ENCODE measurements around the gene CUX1. TPM values are rescaled to one million over a fixed set of nuclear protein-coding genes. Genes with fewer than 3 reads are reported as not detected.
A peak's percentile ranks its signal among the peaks of the same experiment; 100 is the strongest.

CUX1 gene
- total RNA-seq, 1 experiment from 2014 or later = 49.8 TPM

DNA sequence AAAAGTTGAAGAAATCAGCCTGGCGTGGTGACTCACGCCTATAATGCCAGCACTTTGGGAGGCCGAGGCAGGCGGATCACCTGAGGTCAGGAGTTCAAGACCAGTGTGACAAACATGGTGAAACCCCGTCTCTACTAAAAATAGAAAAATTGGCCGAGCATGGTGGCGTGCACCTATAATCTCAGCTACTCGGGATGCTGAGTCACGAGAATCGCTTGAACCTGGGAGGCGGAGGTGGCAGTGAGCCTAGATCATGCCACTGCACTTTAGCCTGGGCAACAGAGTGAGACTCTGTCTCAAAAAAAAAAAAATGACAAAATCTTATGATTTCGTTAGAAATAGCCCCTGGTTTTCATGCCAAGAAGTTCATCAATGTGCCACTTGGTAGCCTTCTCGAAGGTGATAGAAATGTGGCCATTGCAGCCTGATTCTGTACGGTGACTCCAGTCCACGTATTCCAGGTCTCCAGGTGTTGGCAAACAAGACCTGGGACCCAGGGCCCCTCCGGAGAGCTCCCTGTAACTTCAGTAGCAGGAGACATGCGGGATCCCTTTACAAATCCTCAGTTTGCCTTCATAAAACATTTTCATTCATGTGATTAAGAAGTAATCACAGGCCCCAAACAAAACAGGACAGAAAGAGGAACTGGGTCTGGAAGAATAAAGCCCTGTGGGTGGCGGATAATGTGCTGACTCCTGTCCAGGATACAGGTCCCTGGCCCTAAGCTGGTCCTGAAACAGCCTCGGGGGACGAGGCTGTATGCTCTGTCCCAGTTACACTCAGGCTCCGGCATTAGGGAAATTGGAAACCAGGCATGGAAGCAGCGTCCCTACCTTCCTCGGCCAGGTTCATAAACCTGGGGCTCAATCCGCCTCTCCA lies 262.0 kb downstream of the CUX1 start:
- Histone ChIP-seq H3K4me1 (replicated peaks) (peaks cover 14% of the 10 kb centered on the region), H3K9me3 (replicated peaks) (no peaks in the 10 kb centered on the region), H3K27me3 (replicated peaks) (no peaks in the 10 kb centered on the region), H3K4me3 (no peak overlapping the region), H3K27ac (peak overlapping the region; percentile 40; the same call in 1 of the 2 replicates), H3K36me3 (peaks cover 10% of the 10 kb centered on the region)
- DNase-seq (ENCODE audit: low read depth in 1 of 2, low spot score in 2 of 2) = no peak

DNA sequence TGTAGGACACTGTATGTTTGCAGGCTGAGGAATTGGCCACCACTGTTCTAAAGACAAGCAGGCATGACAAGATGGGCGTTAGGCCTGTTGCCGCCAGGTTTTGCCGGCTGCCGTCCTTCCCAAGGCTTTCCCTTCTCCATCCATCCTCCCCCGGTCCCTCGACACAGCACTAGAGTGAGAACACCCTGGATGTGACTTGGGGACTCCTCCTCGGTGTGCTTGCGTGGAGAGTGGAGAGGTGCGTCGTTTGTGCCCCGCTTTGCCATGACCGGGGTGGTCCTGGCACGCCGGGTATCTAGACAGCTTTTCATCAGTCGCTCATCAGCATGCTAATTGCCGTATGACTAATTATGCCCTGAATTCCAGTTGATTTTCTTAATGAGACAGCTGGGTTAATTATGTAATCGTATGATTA lies 262.6 kb downstream of the CUX1 start:
- Histone ChIP-seq H3K36me3 (peaks cover 10% of the 10 kb centered on the region), H3K9me3 (replicated peaks) (no peaks in the 10 kb centered on the region), H3K27ac (no peak overlapping the region), H3K4me3 (no peak overlapping the region), H3K27me3 (replicated peaks) (no peaks in the 10 kb centered on the region), H3K4me1 (replicated peaks) (peaks cover 14% of the 10 kb centered on the region)
- DNase-seq (ENCODE audit: low read depth in 1 of 2, low spot score in 2 of 2) = no peak

DNA sequence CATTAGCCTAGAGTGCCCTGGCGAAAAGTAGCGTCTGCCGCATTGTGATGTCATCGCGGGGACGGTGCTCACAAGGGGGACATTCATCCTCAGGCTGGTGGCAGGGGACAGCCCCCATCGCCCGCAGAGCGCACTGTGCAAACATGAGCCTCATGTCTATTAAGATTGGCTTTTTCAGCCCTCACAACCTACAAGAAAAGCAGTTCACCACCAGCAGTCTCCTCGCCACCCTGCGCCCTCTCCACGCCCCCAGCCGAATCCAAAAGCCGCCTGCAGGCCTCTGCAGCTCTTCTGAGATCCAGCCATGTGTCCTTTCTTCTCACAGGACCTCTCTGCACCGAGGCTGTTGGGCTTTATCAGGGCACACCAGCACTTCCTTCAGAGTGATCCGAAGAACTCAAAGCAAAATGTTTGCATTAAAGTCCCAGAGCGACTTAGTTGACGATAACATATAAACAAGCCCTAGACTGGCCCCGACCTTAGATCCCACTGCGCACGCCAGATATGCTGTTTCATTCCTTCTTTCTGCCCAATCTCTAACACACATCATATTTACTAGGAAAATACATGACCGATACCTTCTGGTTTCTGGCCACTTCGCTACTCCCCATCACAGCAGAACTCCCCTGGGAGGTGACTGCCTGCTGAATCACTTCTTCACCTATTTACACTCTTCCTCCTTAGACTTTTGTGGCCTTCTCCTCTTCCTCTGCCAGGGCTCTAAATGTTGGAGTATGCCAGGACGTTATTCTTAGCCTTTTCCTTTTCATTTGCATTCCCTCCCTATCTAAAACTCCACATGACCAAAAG lies 263.2 kb downstream of the CUX1 start:
- H3K4me1 ChIP-seq (replicated peaks) = peaks cover 14% of the 10 kb centered on the region
- H3K4me3 ChIP-seq = no peak overlapping the region
- no peak overlapping the region for H3K27ac ChIP-seq
- H3K27me3 ChIP-seq (replicated peaks) = no peaks in the 10 kb centered on the region
- DNase-seq (ENCODE audit: low read depth in 1 of 2, low spot score in 2 of 2) = no peak
- H3K9me3 ChIP-seq (replicated peaks) = no peaks in the 10 kb centered on the region
- peaks cover 10% of the 10 kb centered on the region for H3K36me3 ChIP-seq

DNA sequence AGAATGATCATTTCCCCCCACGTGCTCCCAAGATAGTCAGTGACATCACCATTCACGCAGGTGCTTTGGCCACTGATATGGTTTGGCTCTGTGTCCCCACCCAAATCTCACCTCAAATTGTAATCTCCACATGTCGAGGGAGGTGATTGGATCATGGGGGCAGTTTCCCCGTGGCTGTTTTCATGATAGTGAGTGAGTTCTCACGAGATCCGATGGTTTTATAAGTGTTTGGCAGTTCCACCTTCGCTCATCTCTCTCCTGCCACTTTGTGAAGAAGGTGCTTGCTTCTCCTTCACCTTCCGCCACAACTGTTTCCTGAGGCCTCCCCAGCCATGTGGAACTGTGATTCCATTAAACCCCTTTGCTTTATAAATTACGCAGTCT lies 263.8 kb downstream of the CUX1 start:
- Histone ChIP-seq H3K9me3 (replicated peaks) (no peaks in the 10 kb centered on the region), H3K36me3 (peaks cover 10% of the 10 kb centered on the region), H3K27ac (no peak overlapping the region), H3K4me1 (replicated peaks) (peaks cover 14% of the 10 kb centered on the region), H3K4me3 (no peak overlapping the region), H3K27me3 (replicated peaks) (no peaks in the 10 kb centered on the region)
- DNase-seq (ENCODE audit: low read depth in 1 of 2, low spot score in 2 of 2) = no peak

DNA sequence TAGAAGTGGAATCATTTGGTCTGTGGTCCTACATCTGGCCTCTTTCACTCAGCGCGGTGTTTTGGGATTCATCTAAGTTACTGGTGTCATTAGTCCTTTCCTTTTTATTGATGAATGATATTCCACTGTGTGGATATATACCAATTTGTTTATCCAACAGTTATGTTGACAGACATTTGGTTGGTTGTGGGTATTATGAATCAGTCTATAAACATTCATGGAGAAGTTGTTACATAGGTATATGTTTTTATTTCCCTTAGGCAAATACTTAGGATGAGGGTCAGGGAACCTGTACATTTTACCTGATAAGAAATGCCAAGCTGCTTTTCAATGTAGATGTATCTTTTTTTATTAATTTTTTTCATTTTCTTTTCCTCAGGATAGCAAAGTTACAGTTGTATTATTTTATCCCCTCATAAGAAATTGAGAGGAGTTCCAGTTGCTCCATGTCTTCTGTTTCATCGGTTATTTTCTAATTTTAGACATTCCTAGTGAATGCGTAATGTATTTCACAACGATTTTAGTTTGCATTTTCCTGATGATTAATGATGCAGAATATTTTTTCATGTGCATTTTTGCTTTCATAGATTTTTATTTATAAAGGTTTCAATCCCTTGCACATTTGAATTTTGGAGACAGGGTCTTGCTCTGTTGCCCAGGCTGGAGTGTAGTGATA lies 265.4 kb downstream of the CUX1 start:
- Histone ChIP-seq H3K9me3 (replicated peaks) (no peaks in the 10 kb centered on the region), H3K27ac (no peak overlapping the region), H3K36me3 (peaks cover 10% of the 10 kb centered on the region), H3K4me1 (replicated peaks) (peaks cover 14% of the 10 kb centered on the region), H3K4me3 (no peak overlapping the region), H3K27me3 (replicated peaks) (no peaks in the 10 kb centered on the region)
- no peak for DNase-seq (ENCODE audit: low read depth in 1 of 2, low spot score in 2 of 2)

DNA sequence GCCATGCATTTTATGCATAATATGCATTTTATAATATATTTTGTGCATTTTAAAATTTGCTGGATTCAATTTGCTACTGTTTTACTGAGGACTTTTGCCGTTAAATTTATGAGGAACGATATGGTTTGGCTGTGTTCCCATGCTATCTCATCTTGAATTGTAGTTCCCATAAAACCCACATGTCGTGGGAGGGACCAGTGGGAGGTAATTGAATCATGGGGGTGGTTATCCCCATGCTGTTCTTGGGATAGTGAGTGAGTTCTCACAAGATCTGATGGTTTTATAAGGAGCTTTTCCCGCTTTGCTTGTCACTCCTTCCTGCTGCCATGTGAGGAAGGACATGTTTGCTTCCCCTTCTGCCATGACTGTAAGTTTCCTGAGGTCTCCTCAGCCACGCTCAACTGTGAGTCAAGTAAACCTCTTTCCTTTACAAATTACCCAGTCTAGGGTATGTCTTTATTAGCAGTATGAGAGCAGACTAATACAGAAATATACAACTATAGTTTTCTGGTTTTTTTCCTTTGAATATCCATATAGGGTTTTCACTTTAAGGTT lies 267.9 kb downstream of the CUX1 start:
- Histone ChIP-seq H3K27ac (no peak overlapping the region), H3K4me1 (replicated peaks) (no peaks in the 10 kb centered on the region), H3K36me3 (peaks cover 10% of the 10 kb centered on the region)

DNA sequence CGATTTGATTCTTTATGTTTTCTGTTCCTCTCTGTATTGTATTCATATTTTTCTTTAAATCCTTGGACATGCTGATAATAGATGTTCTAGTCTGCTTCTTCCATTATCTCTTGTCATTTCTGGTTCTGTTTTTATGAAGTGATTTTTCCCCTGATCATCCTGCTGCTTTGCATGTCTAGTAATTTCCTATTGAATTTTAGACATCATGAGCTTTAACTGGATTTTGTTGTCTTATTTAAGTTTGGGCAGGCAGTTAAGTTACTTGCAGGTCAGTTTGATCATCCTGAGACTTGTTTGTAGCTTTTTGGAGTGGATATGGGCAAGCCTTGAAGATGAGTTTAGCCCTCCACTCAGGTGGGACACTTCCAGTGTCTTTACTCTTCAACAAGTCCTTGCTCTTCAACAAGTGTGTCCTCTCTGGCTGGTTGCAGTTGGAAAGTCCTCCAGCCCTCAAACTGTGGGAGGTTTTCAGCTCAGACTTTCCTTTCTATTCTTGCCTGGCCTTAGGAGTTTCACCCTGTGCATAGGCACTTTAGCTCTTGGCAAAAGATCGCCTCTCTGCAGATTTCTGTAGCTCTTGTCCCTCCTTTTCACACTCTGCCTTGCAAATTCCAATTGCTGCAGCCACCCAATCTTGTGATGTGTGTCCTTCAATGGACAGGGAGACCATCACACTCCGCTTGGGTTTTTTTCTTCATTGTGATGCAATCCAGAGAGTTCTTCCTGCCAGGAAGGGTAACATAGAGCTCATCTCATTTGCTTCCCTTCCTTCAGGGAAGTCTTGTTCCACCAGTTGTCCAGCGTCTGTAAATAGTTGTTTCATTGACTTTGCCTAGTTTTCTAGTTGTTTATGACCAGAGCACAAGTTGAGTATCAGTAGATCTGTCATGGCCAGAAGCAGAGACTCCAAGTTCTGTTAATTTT lies 272.0 kb downstream of the CUX1 start:
- H3K27ac ChIP-seq = no peak overlapping the region
- H3K4me3 ChIP-seq = no peak overlapping the region
- H3K9me3 ChIP-seq (replicated peaks) = no peaks in the 10 kb centered on the region
- 0 out of 2 replicates have a peak, but pooled peaks cover 2% of the 10 kb centered on the region for H3K36me3 ChIP-seq
- H3K27me3 ChIP-seq (replicated peaks) = no peaks in the 10 kb centered on the region
- no peaks in the 10 kb centered on the region for H3K4me1 ChIP-seq (replicated peaks)
- DNase-seq (ENCODE audit: low read depth in 1 of 2, low spot score in 2 of 2) = no peak

More for the DNA sequence above, 267.9 kb downstream of the CUX1 start:
- Histone ChIP-seq H3K27me3 (replicated peaks) (no peaks in the 10 kb centered on the region), H3K9me3 (replicated peaks) (no peaks in the 10 kb centered on the region), H3K4me3 (no peak overlapping the region)
- no peak for DNase-seq (ENCODE audit: low read depth in 1 of 2, low spot score in 2 of 2)

DNA sequence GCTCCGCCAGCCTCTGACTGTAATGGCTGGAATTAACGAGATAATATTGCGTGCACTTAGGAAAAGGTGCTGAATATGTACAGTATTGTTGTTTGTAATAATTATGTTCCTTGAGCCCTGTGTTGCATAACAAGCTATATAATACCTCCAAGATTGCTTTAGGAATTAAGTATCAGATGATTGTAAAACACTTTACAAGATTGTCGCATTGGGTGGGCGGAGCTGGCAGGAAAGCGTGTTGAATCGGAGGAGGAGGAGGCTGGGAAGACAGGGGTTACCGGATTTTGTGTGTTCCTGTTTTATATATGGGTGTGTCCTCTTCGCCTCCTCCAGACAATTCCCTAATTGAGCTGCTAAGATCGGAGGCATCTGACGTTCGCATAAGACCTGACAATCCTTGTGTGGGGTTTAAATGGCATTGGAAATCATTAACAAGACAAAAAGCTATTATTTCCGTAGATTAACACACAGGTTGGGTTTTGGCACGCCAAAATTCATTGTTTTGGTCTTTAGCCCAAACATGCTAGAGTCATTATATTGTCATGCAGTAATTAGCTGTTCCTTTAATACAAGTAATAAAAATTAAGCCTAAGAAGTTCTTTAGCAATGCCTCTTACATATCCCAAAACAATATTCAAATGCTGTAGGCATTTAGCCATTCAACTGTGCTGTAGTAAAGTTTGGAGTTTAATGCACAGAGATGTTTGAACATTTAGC lies 276.3 kb downstream of the CUX1 start:
- H3K27me3 ChIP-seq (replicated peaks) = no peaks in the 10 kb centered on the region
- no peaks in the 10 kb centered on the region for H3K4me1 ChIP-seq (replicated peaks)
- no peaks in the 10 kb centered on the region for H3K9me3 ChIP-seq (replicated peaks)
- no peak overlapping the region for H3K27ac ChIP-seq
- peaks cover 7% of the 10 kb centered on the region; the same call in 1 of the 2 replicates for H3K36me3 ChIP-seq
- DNase-seq (ENCODE audit: low read depth in 1 of 2, low spot score in 2 of 2) = no peak
- H3K4me3 ChIP-seq = no peak overlapping the region

DNA sequence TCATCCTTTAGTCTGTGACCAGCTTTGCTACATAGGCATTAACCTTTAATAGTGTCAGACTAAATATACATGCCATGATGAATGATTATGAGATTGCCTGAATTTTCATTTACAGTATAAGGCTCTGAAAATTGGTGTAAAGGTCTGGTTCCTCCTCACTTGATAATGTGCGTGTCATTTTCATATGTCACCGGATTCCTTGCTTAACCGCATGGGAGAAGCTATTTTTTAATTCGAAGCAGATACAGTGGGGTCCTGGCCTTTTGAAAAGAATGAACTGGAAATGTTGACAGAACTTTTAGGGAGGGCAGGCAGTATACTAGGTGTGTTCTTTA lies 276.9 kb downstream of the CUX1 start:
- no peak for DNase-seq (ENCODE audit: low read depth in 1 of 2, low spot score in 2 of 2)
- Histone ChIP-seq H3K36me3 (peaks cover 7% of the 10 kb centered on the region; the same call in 1 of the 2 replicates), H3K27me3 (replicated peaks) (no peaks in the 10 kb centered on the region), H3K27ac (no peak overlapping the region), H3K9me3 (replicated peaks) (no peaks in the 10 kb centered on the region), H3K4me1 (replicated peaks) (no peaks in the 10 kb centered on the region), H3K4me3 (no peak overlapping the region)

DNA sequence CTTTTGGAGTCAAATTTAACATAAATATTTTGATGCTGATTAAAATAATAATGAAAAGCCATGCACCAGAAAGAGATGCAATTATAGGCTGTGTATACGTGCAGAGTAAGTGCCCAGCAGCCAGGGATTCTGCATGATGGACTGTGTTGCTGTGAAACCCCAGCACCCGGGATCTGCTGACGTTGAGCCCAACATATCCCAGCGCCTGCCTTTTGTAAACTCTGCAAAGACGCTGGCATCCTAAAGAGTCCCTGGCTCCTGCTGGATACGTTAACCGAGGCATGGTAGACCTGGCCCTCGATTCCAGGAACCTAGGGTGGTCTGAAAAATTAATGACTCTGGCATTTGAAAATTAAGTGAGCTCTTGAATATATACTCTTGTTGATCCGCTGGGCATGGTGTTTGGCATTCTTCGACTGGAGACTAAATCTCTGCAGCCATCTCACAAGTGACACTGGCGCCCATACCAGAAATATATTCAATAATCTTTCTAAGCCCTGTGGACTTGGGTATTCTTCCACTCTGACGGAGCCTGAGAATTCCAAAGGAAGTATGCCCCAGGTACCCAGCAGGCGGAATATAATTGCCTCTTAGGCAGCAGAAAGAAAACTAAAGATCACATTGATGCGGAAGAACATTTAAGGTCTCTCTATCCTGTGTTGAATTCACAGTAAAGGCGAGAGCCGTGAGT lies 278.0 kb downstream of the CUX1 start:
- Histone ChIP-seq H3K4me1 (replicated peaks) (no peaks in the 10 kb centered on the region), H3K9me3 (replicated peaks) (no peaks in the 10 kb centered on the region), H3K4me3 (no peak overlapping the region), H3K27ac (no peak overlapping the region), H3K36me3 (peaks cover 13% of the 10 kb centered on the region), H3K27me3 (replicated peaks) (no peaks in the 10 kb centered on the region)
- DNase-seq (ENCODE audit: low read depth in 1 of 2, low spot score in 2 of 2) = no peak

DNA sequence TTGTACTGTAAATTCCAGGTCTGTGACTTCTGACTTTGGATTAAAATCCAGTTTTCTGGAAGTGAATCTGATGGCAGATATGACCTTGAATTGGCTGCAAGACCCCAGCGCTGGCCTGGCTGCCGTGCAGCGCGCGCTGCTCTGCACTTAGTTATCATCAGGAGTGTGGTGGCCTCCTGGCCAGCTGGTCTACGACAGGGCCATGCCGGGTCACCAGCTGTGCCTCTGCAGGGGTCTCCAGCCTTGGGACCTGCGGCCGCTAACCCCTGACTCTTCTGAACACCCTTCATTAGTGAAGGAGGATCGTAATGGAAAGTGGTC lies 278.5 kb downstream of the CUX1 start:
- no peak overlapping the region for H3K27ac ChIP-seq
- no peak for DNase-seq (ENCODE audit: low read depth in 1 of 2, low spot score in 2 of 2)
- no peaks in the 10 kb centered on the region for H3K4me1 ChIP-seq (replicated peaks)
- no peak overlapping the region for H3K4me3 ChIP-seq
- no peaks in the 10 kb centered on the region for H3K27me3 ChIP-seq (replicated peaks)
- no peaks in the 10 kb centered on the region for H3K9me3 ChIP-seq (replicated peaks)
- peaks cover 12% of the 10 kb centered on the region for H3K36me3 ChIP-seq

Data from SJSA1 (cell line).